PC-3 (cell line): ENCODE results near the gene ELK3. TPM values are rescaled to one million over a fixed set of nuclear protein-coding genes. Genes with fewer than 3 reads are reported as not detected.

ENCODE experiments used
- ATAC-seq: fragments of 200-7000 bp; cut with Tn5 transposase; 2 replicates; pipeline ENCODE4 v1.9.1; 2020; ENCODE audit warnings: mild to moderate bottlenecking, moderate library complexity
- BruUV-seq: library from RNA; stranded (reverse); fragments of 400-500 nt; replicated peaks from 2 replicates; lab custom pipeline; 2021; lab: Mats Ljungman, UMichigan
- CTCF ChIA-PET: fragments of 300-600 bp; sonication (Branson Sonifier 250); formaldehyde crosslinking; loops from one replicate; lab custom pipeline; 2022; ENCODE audit warnings: antibody characterized with exemption; lab: Charles Lee
- POLR2A ChIA-PET: fragments of 300-600 bp; sonication (Branson Sonifier 250); formaldehyde crosslinking; loops from one replicate; lab custom pipeline; 2022; ENCODE audit warnings: antibody characterized with exemption; ENCODE audit not compliant: unreplicated experiment; lab: Charles Lee
- DNase-seq: peaks from one replicate; pipeline ENCODE4 v3.0.0-alpha.2; 2015
- H2AFZ ChIP-seq: fragments of 300-600 bp; sonication (generic); 2 replicates; pipeline ENCODE4 v1.6.0; 2016; ENCODE audit warnings: antibody characterized with exemption, low read length
- H3F3A ChIP-seq: fragments of 300-600 bp; sonication (generic); one replicate; pipeline ENCODE4 v1.6.0; 2017; ENCODE audit warnings: antibody characterized with exemption, low read length, control low read depth, mild to moderate bottlenecking; ENCODE audit not compliant: unreplicated experiment
- H3K27ac ChIP-seq: fragments of 300-600 bp; sonication (generic); 2 replicates; pipeline ENCODE4 v1.5.1; 2016; ENCODE audit warnings: mild to moderate bottlenecking, low read length
- H3K27me3 ChIP-seq: fragments of 300-600 bp; sonication (generic); 2 replicates; pipeline ENCODE4 v1.6.1; 2016; ENCODE audit warnings: low read length, mixed read lengths
- H3K36me3 ChIP-seq: fragments of 300-600 bp; sonication (generic); 2 replicates; pipeline ENCODE4 v1.6.1; 2016; ENCODE audit warnings: low read depth, mixed run types, low read length, mixed read lengths
- H3K4me1 ChIP-seq: fragments of 300-600 bp; sonication (generic); 2 replicates; pipeline ENCODE4 v1.5.1; 2016; ENCODE audit warnings: low read length; ENCODE audit not compliant: insufficient read depth
- H3K4me2 ChIP-seq: fragments of 300-600 bp; sonication (generic); 2 replicates; pipeline ENCODE4 v1.6.0; 2016; ENCODE audit warnings: low read length
- H3K4me3 ChIP-seq: fragments of 300-600 bp; sonication (generic); 2 replicates; pipeline ENCODE4 v1.5.1; 2016; ENCODE audit warnings: mild to moderate bottlenecking, low read length, mixed read lengths
- H3K79me2 ChIP-seq: fragments of 300-600 bp; sonication (generic); 2 replicates; pipeline ENCODE4 v1.6.1; 2017; ENCODE audit warnings: low read length, mixed read lengths
- H3K9ac ChIP-seq: fragments of 300-600 bp; sonication (generic); 2 replicates; pipeline ENCODE4 v1.6.0; 2016; ENCODE audit warnings: mild to moderate bottlenecking, low read length
- H3K9me2 ChIP-seq: fragments of 300-600 bp; sonication (generic); replicated peaks from 2 replicates; pipeline ENCODE4 v1.6.1; 2016; ENCODE audit warnings: mixed run types, low read length, mixed read lengths
- H3K9me3 ChIP-seq: fragments of 300-600 bp; sonication (generic); 2 replicates; pipeline ENCODE4 v1.6.1; 2016; ENCODE audit warnings: low read length, mixed read lengths
- H4K20me1 ChIP-seq: fragments of 300-600 bp; sonication (generic); 2 replicates; pipeline ENCODE4 v1.6.1; 2016; ENCODE audit warnings: low read length, mixed read lengths
- EZH2 ChIP-seq: fragments of 300-600 bp; sonication (generic); IDR thresholded peaks from one replicate; pipeline ENCODE4 v1.6.1; 2017; ENCODE audit warnings: antibody characterized with exemption, mild to moderate bottlenecking, low read length; ENCODE audit not compliant: unreplicated experiment
- EZH2phosphoT487 ChIP-seq: fragments of 300-600 bp; sonication (generic); IDR thresholded peaks from 2 replicates; pipeline ENCODE4 v1.6.1; 2018; ENCODE audit warnings: mild to moderate bottlenecking, antibody characterized with exemption, low read length, borderline replicate concordance
- intact Hi-C: fragments of 100-400 bp; cut with micrococcal nuclease; formaldehyde crosslinking; loops from 2 replicates; pipeline ENCODE4 v1.9.0; 2023
- total RNA-seq: library from RNA; depleted of rRNA; stranded (reverse); fragments of >200 nt; gene quantifications from 2 replicates; pipeline ENCODE4 v1.2.3, GENCODE V29; 2014
- TF ChIP-seq, protein P1 (sequence below): fragments of 300-600 bp; sonication (generic); conservative IDR thresholded peaks from 2 replicates; pipeline ENCODE4 v1.5.1; 2017; ENCODE audit warnings: antibody characterized with exemption, low read depth, mild to moderate bottlenecking, low read length

The ELK3 gene
- total RNA-seq, 1 experiment from 2014 or later: 16.2 TPM

DNA sequence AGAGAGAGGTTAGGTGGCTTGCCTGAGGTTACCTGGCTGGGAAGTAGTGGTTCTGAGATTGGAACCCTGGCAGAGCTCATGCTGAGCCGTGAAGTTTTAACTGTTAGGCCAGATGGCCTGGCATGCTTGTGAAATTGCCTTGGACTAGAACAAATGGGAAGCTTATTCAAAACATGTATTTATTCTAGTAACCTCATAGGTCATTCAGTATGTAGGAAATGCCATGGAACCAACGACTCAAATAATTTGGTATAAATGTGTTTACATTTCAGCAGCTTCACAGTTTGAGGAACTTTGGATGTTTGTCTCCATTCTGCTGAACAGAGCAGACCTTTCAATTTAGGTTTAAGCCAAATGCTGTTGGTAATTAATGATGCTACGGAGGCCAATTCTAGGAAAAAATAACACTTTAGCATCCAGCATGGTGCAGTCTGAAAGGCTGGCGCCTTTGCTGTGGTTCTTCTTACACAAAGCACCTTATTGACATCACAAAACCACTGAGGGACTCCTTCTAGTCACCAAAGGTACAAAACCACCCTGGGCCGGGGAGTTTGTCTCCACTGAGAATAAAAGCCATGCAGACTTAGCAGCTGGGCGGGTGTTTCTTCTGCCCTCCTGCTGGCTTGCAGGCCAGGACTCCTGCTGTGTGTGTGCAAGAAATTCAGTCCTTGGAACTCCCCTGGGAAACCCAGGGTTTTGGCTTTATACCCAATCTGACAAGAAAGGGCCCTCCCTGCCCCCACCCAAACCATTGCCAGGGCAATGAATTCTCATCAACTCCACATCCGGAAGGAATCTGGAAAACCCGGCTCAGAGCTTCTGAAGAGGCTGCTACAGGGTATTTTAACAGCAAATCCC is 64.2 kb downstream of the ELK3 start:
- POLR2A ChIA-PET: no interaction called here
- no peaks in the 10 kb centered on the region for H4K20me1 ChIP-seq
- H3K79me2 ChIP-seq: peaks cover 5% of the 10 kb centered on the region

GRCh38 chr12:96260231-96260630 is 66.1 kb downstream of the ELK3 start:
- Histone ChIP-seq H4K20me1 (no peaks in the 10 kb centered on the region), H3K79me2 (peaks cover 5% of the 10 kb centered on the region), H3F3A (no peaks in the 10 kb centered on the region), H3K9me2 (no peaks in the 10 kb centered on the region), H3K4me3 (no peak overlapping the region), H3K9me3 (no peaks in the 10 kb centered on the region), H3K27ac (no peak overlapping the region), H3K9ac (no peak overlapping the region), H3K36me3 (peaks cover 33% of the 10 kb centered on the region), H2AFZ (no peak overlapping the region), H3K4me1 (no peaks in the 10 kb centered on the region), H3K27me3 (no peaks in the 10 kb centered on the region), H3K4me2 (no peak overlapping the region)
- ChIA-PET POLR2A (interaction anchor here (0.7 kb wide), 1 partner anchor 133 kb away, joined by 6 read pairs; no protein-coding TSS in a partner anchor), CTCF (no interaction called here)
- intact Hi-C loops: no loop called here
- DNase-seq (no peak), ATAC-seq (no peak)
- BruUV-seq: no TSS peak
- TF ChIP-seq, protein P1, sequence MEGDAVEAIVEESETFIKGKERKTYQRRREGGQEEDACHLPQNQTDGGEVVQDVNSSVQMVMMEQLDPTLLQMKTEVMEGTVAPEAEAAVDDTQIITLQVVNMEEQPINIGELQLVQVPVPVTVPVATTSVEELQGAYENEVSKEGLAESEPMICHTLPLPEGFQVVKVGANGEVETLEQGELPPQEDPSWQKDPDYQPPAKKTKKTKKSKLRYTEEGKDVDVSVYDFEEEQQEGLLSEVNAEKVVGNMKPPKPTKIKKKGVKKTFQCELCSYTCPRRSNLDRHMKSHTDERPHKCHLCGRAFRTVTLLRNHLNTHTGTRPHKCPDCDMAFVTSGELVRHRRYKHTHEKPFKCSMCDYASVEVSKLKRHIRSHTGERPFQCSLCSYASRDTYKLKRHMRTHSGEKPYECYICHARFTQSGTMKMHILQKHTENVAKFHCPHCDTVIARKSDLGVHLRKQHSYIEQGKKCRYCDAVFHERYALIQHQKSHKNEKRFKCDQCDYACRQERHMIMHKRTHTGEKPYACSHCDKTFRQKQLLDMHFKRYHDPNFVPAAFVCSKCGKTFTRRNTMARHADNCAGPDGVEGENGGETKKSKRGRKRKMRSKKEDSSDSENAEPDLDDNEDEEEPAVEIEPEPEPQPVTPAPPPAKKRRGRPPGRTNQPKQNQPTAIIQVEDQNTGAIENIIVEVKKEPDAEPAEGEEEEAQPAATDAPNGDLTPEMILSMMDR: no peak
- no peak for TF ChIP-seq EZH2phosphoT487
- no peak for TF ChIP-seq EZH2

More for the DNA sequence above, 64.2 kb downstream of the ELK3 start:
- Histone ChIP-seq H3K9ac (no peak overlapping the region), H3K4me2 (no peak overlapping the region), H3K36me3 (peaks cover 24% of the 10 kb centered on the region), H3K4me1 (no peaks in the 10 kb centered on the region), H3K27me3 (no peaks in the 10 kb centered on the region), H3K27ac (no peak overlapping the region), H3F3A (no peaks in the 10 kb centered on the region), H3K4me3 (no peak overlapping the region), H2AFZ (no peak overlapping the region), H3K9me2 (no peaks in the 10 kb centered on the region), H3K9me3 (no peaks in the 10 kb centered on the region)
- DNase-seq (no peak), ATAC-seq (no peak)
- intact Hi-C loops: no loop called here
- CTCF ChIA-PET: no interaction called here
- no peak for TF ChIP-seq EZH2
- no peak for TF ChIP-seq EZH2phosphoT487
- TF ChIP-seq, protein P1: no peak
- no TSS peak for BruUV-seq

DNA sequence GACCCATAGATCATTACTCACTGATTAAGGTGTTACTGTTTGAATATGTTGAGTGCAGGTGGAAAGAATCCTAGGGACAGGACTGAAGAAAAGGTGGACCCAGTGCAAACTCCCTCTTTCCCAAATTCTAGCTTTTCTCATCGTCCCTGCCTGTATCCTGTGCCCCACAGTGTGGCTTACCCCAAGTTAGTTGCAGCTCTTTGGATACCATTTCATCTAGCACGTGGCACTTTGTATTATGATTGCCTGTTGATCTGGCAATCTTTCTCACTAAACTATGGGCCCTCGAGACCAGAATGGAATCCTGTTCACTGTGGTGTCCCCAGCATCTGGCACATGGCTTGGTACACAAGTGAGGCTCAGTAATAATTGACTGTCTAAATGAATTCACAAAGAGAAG is 66.5 kb downstream of the ELK3 start:
- Histone ChIP-seq H3K4me1 (no peaks in the 10 kb centered on the region), H3F3A (no peaks in the 10 kb centered on the region), H3K36me3 (peaks cover 33% of the 10 kb centered on the region), H3K4me2 (no peak overlapping the region), H2AFZ (no peak overlapping the region), H3K9me2 (no peaks in the 10 kb centered on the region), H3K9ac (no peak overlapping the region), H3K9me3 (no peaks in the 10 kb centered on the region), H3K27ac (no peak overlapping the region), H3K27me3 (no peaks in the 10 kb centered on the region), H3K4me3 (no peak overlapping the region), H3K79me2 (peaks cover 5% of the 10 kb centered on the region), H4K20me1 (no peaks in the 10 kb centered on the region)
- ChIA-PET CTCF (no interaction called here), POLR2A (interaction anchor here (0.7 kb wide), 1 partner anchor 133 kb away, joined by 6 read pairs; no protein-coding TSS in a partner anchor)
- TF ChIP-seq EZH2: no peak
- TF ChIP-seq EZH2phosphoT487: no peak
- TF ChIP-seq, protein P1: no peak
- BruUV-seq: no TSS peak
- intact Hi-C loops: no loop called here
- no peak for ATAC-seq
- no peak for DNase-seq
